HepG2 (cell line): Measurements from ENCODE around the gene LDLRAD4. TPM values are rescaled to one million over a fixed set of nuclear protein-coding genes. Genes with fewer than 3 reads are reported as not detected.

Experiments
- ATAC-seq: fragments of 200-7000 bp; cut with Tn5 transposase; 3 replicates; pipeline ENCODE4 v1.9.1; 2020; ENCODE audit warnings: mild to moderate bottlenecking, moderate library complexity
- BruUV-seq: library from RNA; stranded (reverse); fragments of 400-500 nt; replicated peaks from 2 replicates; lab custom pipeline; 2021; lab: Mats Ljungman, UMichigan
- CTCF ChIA-PET: fragments of 300-600 bp; formaldehyde crosslinking; extraction: SDS; loops from one replicate; lab custom pipeline; 2021; ENCODE audit warnings: low total read pairs, inconsistent platforms, low intra/inter-chr PET ratio; lab: Yijun Ruan, JAX
- POLR2A ChIA-PET: fragments of 350-600 bp; sonication (Branson Sonifier 250); formaldehyde crosslinking; loops from one replicate; lab custom pipeline; 2020; ENCODE audit warnings: antibody characterized with exemption, inconsistent platforms; lab: Yijun Ruan, JAX
- DNase-seq: peaks from one replicate; pipeline ENCODE4 v3.0.0-alpha.2; 2015; ENCODE audit warnings: low spot score
- FAIRE-seq: peaks from 3 replicates; lab custom pipeline; 2011; peaks lifted over from hg19 to GRCh38; lab: Jason Lieb, UNC
- H2AFZ ChIP-seq: one replicate; pipeline ENCODE4 v1.6.1; 2011; ENCODE audit warnings: low read length, inconsistent platforms
- H3K27ac ChIP-seq: fragments of 300-600 bp; 3 replicates; pipeline ENCODE4 v1.8.0; 2011; ENCODE audit warnings: mixed run types, mild to moderate bottlenecking, mixed read lengths, low read length, inconsistent platforms; ENCODE audit not compliant: insufficient read depth; ENCODE audit errors: extremely low read length
- H3K27me3 ChIP-seq, 2 experiments: fragments of 200-600 bp in 1 of 2; 2 replicates in 1 of 2; 3 replicates in 1 of 2; pipeline versions ENCODE4 v1.6.0 to v1.8.0; 2011; ENCODE audit warnings: low read length in 2 of 2, mild to moderate bottlenecking in 2 of 2, moderate library complexity in 2 of 2, inconsistent platforms in 1 of 2; ENCODE audit not compliant: insufficient read depth in 2 of 2, control insufficient read depth in 1 of 2
- H3K36me3 ChIP-seq, 2 experiments: fragments of 200-600 bp in 1 of 2; replicated peaks in 1 of 2; 2 replicates in 1 of 2; 3 replicates in 1 of 2; pipeline versions ENCODE4 v1.5.1 to v1.8.0; 2011; ENCODE audit warnings: low read length in 2 of 2, inconsistent platforms in 1 of 2; ENCODE audit not compliant: insufficient read depth in 2 of 2, control insufficient read depth in 1 of 2
- H3K4me1 ChIP-seq: 2 replicates; pipeline ENCODE4 v1.5.1; 2012; ENCODE audit warnings: low read length, inconsistent platforms; ENCODE audit not compliant: insufficient read depth
- H3K4me2 ChIP-seq: 2 replicates; pipeline ENCODE4 v1.6.0; 2011; ENCODE audit warnings: low read depth, low read length, inconsistent platforms
- H3K4me3 ChIP-seq, 3 experiments: fragments of 200-600 bp in 1 of 3; sonication (generic), shearing (Covaris generic) in 1 of 3; replicated peaks in 1 of 3; 2 replicates each; pipeline ENCODE4 v1.5.1; 2011 to 2016; ENCODE audit warnings: low read length in 3 of 3, inconsistent platforms in 2 of 3, low read depth in 2 of 3, mild to moderate bottlenecking in 2 of 3, control low read depth in 1 of 3, mixed read lengths in 1 of 3; ENCODE audit not compliant: insufficient read depth in 1 of 3
- H3K79me2 ChIP-seq: one replicate; pipeline ENCODE4 v1.6.1; 2011; ENCODE audit warnings: low read length, inconsistent platforms; ENCODE audit not compliant: insufficient read depth
- H3K9ac ChIP-seq: 2 replicates; pipeline ENCODE4 v1.6.0; 2011; ENCODE audit warnings: mild to moderate bottlenecking, low read depth, low read length, inconsistent platforms; ENCODE audit not compliant: insufficient read depth
- H3K9me3 ChIP-seq: 2 replicates; pipeline ENCODE4 v1.5.1; 2012; ENCODE audit warnings: mild to moderate bottlenecking, low read length
- H4K20me1 ChIP-seq: 2 replicates; pipeline ENCODE4 v1.6.0; 2011; ENCODE audit warnings: inconsistent platforms, mild to moderate bottlenecking, low read length, moderate library complexity; ENCODE audit not compliant: insufficient read depth
- EEA1 ChIP-seq: sonication (generic); formaldehyde crosslinking; IDR thresholded peaks from 2 replicates; pipeline ENCODE4 v1.5.1; 2020; ENCODE audit warnings: mild to moderate bottlenecking, missing genetic modification reagents, borderline replicate concordance
- ETV6 ChIP-seq: sonication (generic); formaldehyde crosslinking; conservative IDR thresholded peaks from 2 replicates; pipeline ENCODE4 v1.4.0; 2020; ENCODE audit warnings: missing genetic modification reagents
- KAT7 ChIP-seq: IDR thresholded peaks from 2 replicates; pipeline ENCODE4 v1.6.1; 2018; ENCODE audit warnings: borderline replicate concordance, missing compliant biosample characterization
- KDM6A ChIP-seq: IDR thresholded peaks from 2 replicates; pipeline ENCODE4 v1.6.1; 2016; ENCODE audit warnings: low read depth
- LCORL ChIP-seq, 2 experiments: fragments of 450-650 bp in 1 of 2; sonication (generic) in 1 of 2; formaldehyde crosslinking in 1 of 2; IDR thresholded peaks; 2 replicates each; pipeline versions ENCODE4 v1.5.0 to v1.6.1; 2017 to 2020; ENCODE audit warnings: antibody characterized with exemption in 1 of 2, missing genetic modification reagents in 1 of 2
- ZNF562 ChIP-seq: sonication (generic); formaldehyde crosslinking; IDR thresholded peaks from 2 replicates; pipeline ENCODE4 v1.8.0; 2022; ENCODE audit warnings: missing genetic modification reagents, borderline replicate concordance
- WGBS: methylation state at CpG from one replicate; pipeline ENCODE4 v1.1.6; 2017; ENCODE audit warnings: low lambda C conversion rate; 5-methylcytosine and 5-hydroxymethylcytosine counted together
- in situ Hi-C: cut with HindIII; loops from 2 replicates; pipeline ENCODE4 v1.10.0; 2017; ENCODE audit warnings: low pct_unique_long_range_greater_than_20kb; ENCODE audit not compliant: extremely low pct_ligation_motif_present
- intact Hi-C: fragments of 100-400 bp; cut with micrococcal nuclease; formaldehyde crosslinking; loops from one replicate; pipeline ENCODE4 v1.10.0; 2022; ENCODE audit not compliant: unreplicated experiment
- polyA plus RNA-seq, 8 experiments: library from polyadenylated mRNA; depleted of rRNA in 3 of 8; stranded (reverse) in 7 of 8; unstranded in 1 of 8; fragments of >200 nt; fragmentation: Illumina TruSeq in 4 of 8; extraction: Trizol in 4 of 8; gene quantifications; 2 replicates each; pipeline versions ENCODE4 v1.2.1 to v1.2.3, GENCODE V29; 2011 to 2016; ENCODE audit warnings: low read depth in 4 of 8, missing spikeins in 1 of 8, mixed read lengths in 1 of 8; ENCODE audit not compliant: insufficient read depth in 1 of 8
- total RNA-seq, 5 experiments: library from RNA; depleted of rRNA; stranded (reverse); fragments of >200 nt; fragmentation: Illumina TruSeq; extraction: Trizol; gene quantifications; 2 replicates each; pipeline ENCODE4 v1.2.3, GENCODE V29; 2016; ENCODE audit warnings: low read depth in 1 of 5
- TF ChIP-seq, protein P1 (sequence below): sonication (generic); formaldehyde crosslinking; IDR thresholded peaks from 2 replicates; pipeline ENCODE4 v1.5.0; 2020; ENCODE audit warnings: mild to moderate bottlenecking, missing genetic modification reagents
- TF ChIP-seq, protein P2 (sequence below): sonication (generic); formaldehyde crosslinking; IDR thresholded peaks from 2 replicates; pipeline ENCODE4 v1.4.0; 2020; ENCODE audit warnings: low read depth, mild to moderate bottlenecking, missing genetic modification reagents

The LDLRAD4 gene
- total and polyA plus RNA-seq, 2 of the 13 experiments (the other 11 are each of a cell fraction or from before 2014, with no cell fraction given): 13.6 to 20.9 TPM

GRCh38 chr18:13281406-13281805 is 62.8 kb downstream of the LDLRAD4 start (continued):
- TF ChIP-seq, protein P1, sequence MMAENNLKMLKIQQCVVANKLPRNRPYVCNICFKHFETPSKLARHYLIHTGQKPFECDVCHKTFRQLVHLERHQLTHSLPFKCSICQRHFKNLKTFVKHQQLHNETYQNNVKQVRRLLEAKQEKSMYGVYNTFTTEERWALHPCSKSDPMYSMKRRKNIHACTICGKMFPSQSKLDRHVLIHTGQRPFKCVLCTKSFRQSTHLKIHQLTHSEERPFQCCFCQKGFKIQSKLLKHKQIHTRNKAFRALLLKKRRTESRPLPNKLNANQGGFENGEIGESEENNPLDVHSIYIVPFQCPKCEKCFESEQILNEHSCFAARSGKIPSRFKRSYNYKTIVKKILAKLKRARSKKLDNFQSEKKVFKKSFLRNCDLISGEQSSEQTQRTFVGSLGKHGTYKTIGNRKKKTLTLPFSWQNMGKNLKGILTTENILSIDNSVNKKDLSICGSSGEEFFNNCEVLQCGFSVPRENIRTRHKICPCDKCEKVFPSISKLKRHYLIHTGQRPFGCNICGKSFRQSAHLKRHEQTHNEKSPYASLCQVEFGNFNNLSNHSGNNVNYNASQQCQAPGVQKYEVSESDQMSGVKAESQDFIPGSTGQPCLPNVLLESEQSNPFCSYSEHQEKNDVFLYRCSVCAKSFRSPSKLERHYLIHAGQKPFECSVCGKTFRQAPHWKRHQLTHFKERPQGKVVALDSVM: no peak
- TF ChIP-seq, protein P2, sequence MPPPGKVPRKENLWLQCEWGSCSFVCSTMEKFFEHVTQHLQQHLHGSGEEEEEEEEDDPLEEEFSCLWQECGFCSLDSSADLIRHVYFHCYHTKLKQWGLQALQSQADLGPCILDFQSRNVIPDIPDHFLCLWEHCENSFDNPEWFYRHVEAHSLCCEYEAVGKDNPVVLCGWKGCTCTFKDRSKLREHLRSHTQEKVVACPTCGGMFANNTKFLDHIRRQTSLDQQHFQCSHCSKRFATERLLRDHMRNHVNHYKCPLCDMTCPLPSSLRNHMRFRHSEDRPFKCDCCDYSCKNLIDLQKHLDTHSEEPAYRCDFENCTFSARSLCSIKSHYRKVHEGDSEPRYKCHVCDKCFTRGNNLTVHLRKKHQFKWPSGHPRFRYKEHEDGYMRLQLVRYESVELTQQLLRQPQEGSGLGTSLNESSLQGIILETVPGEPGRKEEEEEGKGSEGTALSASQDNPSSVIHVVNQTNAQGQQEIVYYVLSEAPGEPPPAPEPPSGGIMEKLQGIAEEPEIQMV (CRISPR knock-in tag): no peak
- TF ChIP-seq ETV6 (CRISPR knock-in tag) (no peak), ZNF562 (no peak), EEA1 (CRISPR knock-in tag) (no peak), KAT7 (CRISPR knock-in tag) (no peak)

DNA sequence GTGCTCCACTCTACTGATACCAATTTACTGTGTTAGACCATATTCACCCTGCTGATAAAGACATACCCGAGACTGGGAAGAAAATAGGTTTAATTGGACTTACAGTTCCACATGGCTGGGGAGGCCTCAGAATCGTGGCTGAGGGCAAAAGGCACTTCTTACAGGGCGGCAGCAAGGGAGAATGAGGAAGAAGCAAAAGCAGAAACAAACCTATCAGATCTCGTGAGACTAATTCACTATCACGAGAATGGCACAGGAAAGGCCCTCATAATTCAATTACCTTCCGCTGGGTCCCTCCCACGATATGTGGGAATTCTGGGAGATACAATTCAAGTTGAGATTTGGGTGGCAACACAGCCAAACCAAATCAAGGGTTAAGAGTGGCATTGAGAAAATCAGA is 65.2 kb downstream of the LDLRAD4 start:
- no peaks in the 10 kb centered on the region for H3K9me3 ChIP-seq
- CTCF ChIA-PET: no interaction called here
- no peak overlapping the region for H3K9ac ChIP-seq
- no peak overlapping the region for H3K4me3 ChIP-seq
- intact Hi-C loops (no loop called here), in situ Hi-C loops (no loop called here)
- peaks cover 10% of the 10 kb centered on the region for H3K4me1 ChIP-seq
- BruUV-seq: no TSS peak
- DNase-seq (no peak), FAIRE-seq (no peak), ATAC-seq (no peak)
- no peaks in the 10 kb centered on the region for H3K27me3 ChIP-seq
- TF ChIP-seq LCORL (IDR thresholded peaks at IDR 0.05) (no peak), LCORL (CRISPR knock-in tag; IDR thresholded peaks at IDR 0.05) (no peak), KDM6A (CRISPR knock-in tag) (no peak)
- H3K4me2 ChIP-seq: no peak overlapping the region
- no peak overlapping the region for H3K27ac ChIP-seq
- H3K36me3 ChIP-seq: 0 out of 5 replicates have a peak, but pooled peaks cover 0 to 3% of the 10 kb centered on the region in 2 experiments
- no peaks in the 10 kb centered on the region for H3K79me2 ChIP-seq
- WGBS: 91% methylated on average over 7 of the region's 7 CpGs
- POLR2A ChIA-PET: no interaction called here
- no peaks in the 10 kb centered on the region for H4K20me1 ChIP-seq
- H2AFZ ChIP-seq: no peak overlapping the region
